ENCODE data around the gene KCTD17.

The KCTD17 gene

GRCh38 chr22:37053310-37054055, 1.9 kb downstream of the KCTD17 start:
- Histone ChIP-seq H3K23ac (ENCODE audit: low read depth, low read length, poor library complexity) (no peak overlapping the region), H4K91ac (ENCODE audit: low read depth, low read length, poor library complexity) (no peak overlapping the region), H3K79me1 (ENCODE audit: low read depth, low read length) (no peaks in the 10 kb centered on the region), H3K4me1 (ENCODE audit: control insufficient read depth in 2 of 2, insufficient read depth in 1 of 2, low read depth in 1 of 2, low read length in 2 of 2) (peaks cover 6% of the 10 kb centered on the region in 2 donors), H3K9ac (ENCODE audit: low read depth, low read length, poor library complexity) (no peak overlapping the region), H4K8ac (ENCODE audit: low read depth, low read length) (no peak overlapping the region), H3K4me3 (ENCODE audit: low read length in 2 of 2) (no peak overlapping the region), H3K36me3 (replicated peaks in 1 of 2; ENCODE audit: control insufficient read depth in 2 of 2, insufficient read depth in 2 of 2, low read length in 2 of 2) (peaks cover 23 to 58% of the 10 kb centered on the region in 2 donors), H2BK12ac (ENCODE audit: low read length) (no peak overlapping the region), H2AFZ (ENCODE audit: low read length) (no peak overlapping the region), H3K27me3 (ENCODE audit: control insufficient read depth in 3 of 3, insufficient read depth in 3 of 3, low read depth in 1 of 3, low read length in 3 of 3) (peaks cover 0 to 4% (median 0%) of the 10 kb centered on the region in 3 experiments), H3K4ac (ENCODE audit: low read length) (no peak overlapping the region), H2BK5ac (ENCODE audit: low read length) (no peak overlapping the region), H3K14ac (ENCODE audit: low read length) (no peak overlapping the region), H3K27ac (replicated peaks; ENCODE audit: low read length) (no peak overlapping the region), H3K18ac (ENCODE audit: low read length) (no peak overlapping the region), H3K4me2 (ENCODE audit: insufficient read depth, low read length, poor library complexity, severe bottlenecking) (no peak overlapping the region), H2BK120ac (ENCODE audit: low read depth, low read length) (no peak overlapping the region), H2BK15ac (ENCODE audit: low read length) (no peak overlapping the region), H2AK5ac (ENCODE audit: low read depth, low read length) (no peak overlapping the region), H3K9me3 (replicated peaks in 1 of 2; ENCODE audit: control insufficient read depth in 2 of 2, insufficient read depth in 1 of 2, low read depth in 1 of 2, low read length in 2 of 2) (peaks cover 0 to 2% of the 10 kb centered on the region in 2 donors)
- no CpG with 5 or more reads among the region's 16 CpGs for WGBS, 2 donors (ENCODE audit: extremely low coverage in 2 of 2, insufficient read length in 2 of 2, insufficient replicate concordance in 1 of 2)
- DNase-seq (ENCODE audit: low spot score) = no peak

- H3K4me2 ChIP-seq (ENCODE audit: insufficient read depth, low read length, poor library complexity, severe bottlenecking) = no peak overlapping the region
- no peak overlapping the region for H2BK12ac ChIP-seq (ENCODE audit: low read length)
- H3K79me1 ChIP-seq (ENCODE audit: low read depth, low read length) = no peaks in the 10 kb centered on the region
- no peak overlapping the region for H2AK5ac ChIP-seq (ENCODE audit: low read depth, low read length)
- peaks cover 6% of the 10 kb centered on the region in 2 donors for H3K4me1 ChIP-seq (ENCODE audit: control insufficient read depth in 2 of 2, insufficient read depth in 1 of 2, low read depth in 1 of 2, low read length in 2 of 2)
- no peak overlapping the region for H3K4me3 ChIP-seq (ENCODE audit: low read length in 2 of 2)
- no peak overlapping the region for H2BK120ac ChIP-seq (ENCODE audit: low read depth, low read length)
- no peak for DNase-seq (ENCODE audit: low spot score)
- no peak overlapping the region for H3K27ac ChIP-seq (replicated peaks; ENCODE audit: low read length)
- H3K14ac ChIP-seq (ENCODE audit: low read length) = no peak overlapping the region
- H3K18ac ChIP-seq (ENCODE audit: low read length) = no peak overlapping the region
- H3K9ac ChIP-seq (ENCODE audit: low read depth, low read length, poor library complexity) = peak overlapping the region; percentile 10
- no peak overlapping the region for H2BK5ac ChIP-seq (ENCODE audit: low read length)
- H4K91ac ChIP-seq (ENCODE audit: low read depth, low read length, poor library complexity) = no peak overlapping the region
- no peak overlapping the region for H3K23ac ChIP-seq (ENCODE audit: low read depth, low read length, poor library complexity)
- H3K9me3 ChIP-seq (replicated peaks in 1 of 2; ENCODE audit: control insufficient read depth in 2 of 2, insufficient read depth in 1 of 2, low read depth in 1 of 2, low read length in 2 of 2) = peaks cover 0 to 2% of the 10 kb centered on the region in 2 donors
- H4K8ac ChIP-seq (ENCODE audit: low read depth, low read length) = no peak overlapping the region
- no peak overlapping the region for H2BK15ac ChIP-seq (ENCODE audit: low read length)
- no peak overlapping the region for H3K4ac ChIP-seq (ENCODE audit: low read length)
- H3K36me3 ChIP-seq (replicated peaks in 1 of 2; ENCODE audit: control insufficient read depth in 2 of 2, insufficient read depth in 2 of 2, low read length in 2 of 2) = peaks cover 25 to 64% of the 10 kb centered on the region in 2 donors
- no CpG with 5 or more reads among the region's 8 CpGs for WGBS, 2 donors (ENCODE audit: extremely low coverage in 2 of 2, insufficient read length in 2 of 2, insufficient replicate concordance in 1 of 2)
- H3K27me3 ChIP-seq (ENCODE audit: control insufficient read depth in 3 of 3, insufficient read depth in 3 of 3, low read depth in 1 of 3, low read length in 3 of 3) = peaks cover 0 to 4% (median 0%) of the 10 kb centered on the region in 3 experiments
- H2AFZ ChIP-seq (ENCODE audit: low read length) = no peak overlapping the region
Measured at GRCh38 chr22:37054056-37054395, 2.5 kb downstream of the KCTD17 start.

- Histone ChIP-seq H3K36me3 (replicated peaks in 1 of 2; ENCODE audit: control insufficient read depth in 2 of 2, insufficient read depth in 2 of 2, low read length in 2 of 2) (peaks cover 30 to 71% of the 10 kb centered on the region in 2 donors), H4K8ac (ENCODE audit: low read depth, low read length) (no peak overlapping the region), H3K79me1 (ENCODE audit: low read depth, low read length) (no peaks in the 10 kb centered on the region), H3K9me3 (replicated peaks in 1 of 2; ENCODE audit: control insufficient read depth in 2 of 2, insufficient read depth in 1 of 2, low read depth in 1 of 2, low read length in 2 of 2) (peaks cover 0 to 2% of the 10 kb centered on the region in 2 donors), H3K14ac (ENCODE audit: low read length) (no peak overlapping the region), H2BK120ac (ENCODE audit: low read depth, low read length) (no peak overlapping the region), H3K4me1 (ENCODE audit: control insufficient read depth in 2 of 2, insufficient read depth in 1 of 2, low read depth in 1 of 2, low read length in 2 of 2) (peaks cover 6% of the 10 kb centered on the region in 2 donors), H4K91ac (ENCODE audit: low read depth, low read length, poor library complexity) (no peak overlapping the region), H2BK5ac (ENCODE audit: low read length) (no peak overlapping the region), H3K18ac (ENCODE audit: low read length) (no peak overlapping the region), H2BK12ac (ENCODE audit: low read length) (no peak overlapping the region), H2AFZ (ENCODE audit: low read length) (no peak overlapping the region), H3K4me2 (ENCODE audit: insufficient read depth, low read length, poor library complexity, severe bottlenecking) (no peak overlapping the region), H3K9ac (ENCODE audit: low read depth, low read length, poor library complexity) (no peak overlapping the region), H3K4ac (ENCODE audit: low read length) (no peak overlapping the region), H3K23ac (ENCODE audit: low read depth, low read length, poor library complexity) (no peak overlapping the region), H3K27ac (replicated peaks; ENCODE audit: low read length) (no peak overlapping the region), H3K4me3 (ENCODE audit: low read length in 2 of 2) (no peak overlapping the region), H3K27me3 (ENCODE audit: control insufficient read depth in 3 of 3, insufficient read depth in 3 of 3, low read depth in 1 of 3, low read length in 3 of 3) (peaks cover 0 to 4% (median 0%) of the 10 kb centered on the region in 3 experiments), H2BK15ac (ENCODE audit: low read length) (no peak overlapping the region), H2AK5ac (ENCODE audit: low read depth, low read length) (no peak overlapping the region)
- WGBS, 2 donors (ENCODE audit: extremely low coverage in 2 of 2, insufficient read length in 2 of 2, insufficient replicate concordance in 1 of 2) = no CpG with 5 or more reads among the region's 20 CpGs
- no peak for DNase-seq (ENCODE audit: low spot score)
Measured at GRCh38 chr22:37054600-37055365, 3.2 kb downstream of the KCTD17 start.

- no peak overlapping the region for H3K4me2 ChIP-seq (ENCODE audit: insufficient read depth, low read length, poor library complexity, severe bottlenecking)
- H4K91ac ChIP-seq (ENCODE audit: low read depth, low read length, poor library complexity) = no peak overlapping the region
- peaks cover 3% of the 10 kb centered on the region for H3K79me1 ChIP-seq (ENCODE audit: low read depth, low read length)
- H2BK5ac ChIP-seq (ENCODE audit: low read length) = no peak overlapping the region
- no peak overlapping the region for H2BK120ac ChIP-seq (ENCODE audit: low read depth, low read length)
- peaks cover 41 to 85% of the 10 kb centered on the region in 2 donors for H3K36me3 ChIP-seq (replicated peaks in 1 of 2; ENCODE audit: control insufficient read depth in 2 of 2, insufficient read depth in 2 of 2, low read length in 2 of 2)
- no peak overlapping the region for H3K27ac ChIP-seq (replicated peaks; ENCODE audit: low read length)
- peaks cover 0 to 2% of the 10 kb centered on the region in 2 donors for H3K9me3 ChIP-seq (replicated peaks in 1 of 2; ENCODE audit: control insufficient read depth in 2 of 2, insufficient read depth in 1 of 2, low read depth in 1 of 2, low read length in 2 of 2)
- H3K4me3 ChIP-seq (ENCODE audit: low read length in 2 of 2) = no peak overlapping the region
- no peak overlapping the region for H2AK5ac ChIP-seq (ENCODE audit: low read depth, low read length)
- H3K18ac ChIP-seq (ENCODE audit: low read length) = no peak overlapping the region
- no CpG with 5 or more reads among the region's 13 CpGs for WGBS, 2 donors (ENCODE audit: extremely low coverage in 2 of 2, insufficient read length in 2 of 2, insufficient replicate concordance in 1 of 2)
- no peak overlapping the region for H3K14ac ChIP-seq (ENCODE audit: low read length)
- no peak overlapping the region for H2AFZ ChIP-seq (ENCODE audit: low read length)
- H2BK12ac ChIP-seq (ENCODE audit: low read length) = no peak overlapping the region
- no peak overlapping the region for H3K9ac ChIP-seq (ENCODE audit: low read depth, low read length, poor library complexity)
- no peak for DNase-seq (ENCODE audit: low spot score)
- H3K4me1 ChIP-seq (ENCODE audit: control insufficient read depth in 2 of 2, insufficient read depth in 1 of 2, low read depth in 1 of 2, low read length in 2 of 2) = peaks cover 4 to 6% of the 10 kb centered on the region in 2 donors
- H2BK15ac ChIP-seq (ENCODE audit: low read length) = no peak overlapping the region
- no peaks in the 10 kb centered on the region for H3K27me3 ChIP-seq (ENCODE audit: control insufficient read depth in 3 of 3, insufficient read depth in 3 of 3, low read depth in 1 of 3, low read length in 3 of 3)
- no peak overlapping the region for H4K8ac ChIP-seq (ENCODE audit: low read depth, low read length)
- no peak overlapping the region for H3K23ac ChIP-seq (ENCODE audit: low read depth, low read length, poor library complexity)
- H3K4ac ChIP-seq (ENCODE audit: low read length) = no peak overlapping the region
Measured at GRCh38 chr22:37056246-37056645, 4.7 kb downstream of the KCTD17 start.
